ENCODE measurements around the gene EFR3B. TPM values are rescaled to one million over a fixed set of nuclear protein-coding genes. Genes with fewer than 3 reads are reported as not detected.

EFR3B gene
- total and polyA plus RNA-seq, 8 donors, result 0.23 to 1.0 (median 0.49) TPM

GRCh38 chr2:25065768-25066167 lies 23.9 kb downstream of the EFR3B start:
- no peak for ATAC-seq
- DNase-seq, result no peak
- no peak overlapping the region for H3K4me3 ChIP-seq
- H3K36me3 ChIP-seq, result no peaks in the 10 kb centered on the region
- WGBS, 2 donors, result 82 to 92% methylated on average over 4 of the region's 4 CpGs
- no peak for TF ChIP-seq CTCF (IDR thresholded peaks at IDR 0.05)
- H3K27ac ChIP-seq, result no peak overlapping the region
- H3K4me1 ChIP-seq, result no peaks in the 10 kb centered on the region
- no peaks in the 10 kb centered on the region for H3K9me3 ChIP-seq
- no peak for FAIRE-seq
- intact Hi-C loops (cut with DNase I), result loop anchor here in 1 of 3 donors (10.0 kb wide), 1 partner anchor 49 kb away; no protein-coding TSS in a partner anchor
- H3K27me3 ChIP-seq, result no peaks in the 10 kb centered on the region

- WGBS, 2 donors, result 96 to 99% methylated on average over 2 of the region's 2 CpGs
- no peak for ATAC-seq
- no peak for FAIRE-seq
- DNase-seq, result no peak
- Histone ChIP-seq H3K36me3 (no peaks in the 10 kb centered on the region), H3K4me3 (no peak overlapping the region), H3K27ac (no peak overlapping the region), H3K27me3 (no peaks in the 10 kb centered on the region), H3K4me1 (no peaks in the 10 kb centered on the region), H3K9me3 (no peaks in the 10 kb centered on the region)
- TF ChIP-seq CTCF (IDR thresholded peaks at IDR 0.05), result no peak
- intact Hi-C loops (cut with DNase I), result loop anchor here in 1 of 3 donors (10.0 kb wide), 1 partner anchor 48 kb away; no protein-coding TSS in a partner anchor
These were observed 24.6 kb downstream of the EFR3B start for GRCh38 chr2:25066455-25066854.

- no peak overlapping the region for H3K27ac ChIP-seq
- 79 to 86% methylated on average over 5 of the region's 5 CpGs for WGBS, 2 donors
- H3K4me3 ChIP-seq, result no peak overlapping the region
- ATAC-seq, result no peak
- DNase-seq, result no peak
- H3K9me3 ChIP-seq, result no peaks in the 10 kb centered on the region
- no peak for FAIRE-seq
- H3K36me3 ChIP-seq, result no peaks in the 10 kb centered on the region
- intact Hi-C loops (cut with DNase I), result loop anchor here in 1 of 3 donors (10.0 kb wide), 1 partner anchor 47 kb away; no protein-coding TSS in a partner anchor
- TF ChIP-seq CTCF (IDR thresholded peaks at IDR 0.05), result no peak
- no peaks in the 10 kb centered on the region for H3K4me1 ChIP-seq
- no peaks in the 10 kb centered on the region for H3K27me3 ChIP-seq
These were observed 26.3 kb downstream of the EFR3B start for GRCh38 chr2:25068217-25068616.

GRCh38 chr2:25071966-25072365 lies 30.1 kb downstream of the EFR3B start:
- WGBS, 2 donors, result 81 to 85% methylated on average over 8 of the region's 8 CpGs
- Histone ChIP-seq H3K4me1 (no peaks in the 10 kb centered on the region), H3K36me3 (no peaks in the 10 kb centered on the region), H3K9me3 (no peaks in the 10 kb centered on the region), H3K4me3 (no peak overlapping the region), H3K27me3 (no peaks in the 10 kb centered on the region), H3K27ac (no peak overlapping the region)
- ATAC-seq (no peak), FAIRE-seq (no peak), DNase-seq (no peak)
- intact Hi-C loops (cut with DNase I), result no loop called here
- no peak for TF ChIP-seq CTCF (IDR thresholded peaks at IDR 0.05)

- no peak overlapping the region for H3K4me3 ChIP-seq
- DNase-seq (no peak), FAIRE-seq (no peak), ATAC-seq (no peak)
- TF ChIP-seq CTCF (IDR thresholded peaks at IDR 0.05), result no peak
- intact Hi-C loops (cut with DNase I), result no loop called here
- 50 to 62% methylated on average over 1 of the region's 1 CpG for WGBS, 2 donors
- no peaks in the 10 kb centered on the region for H3K36me3 ChIP-seq
- no peaks in the 10 kb centered on the region for H3K9me3 ChIP-seq
- no peaks in the 10 kb centered on the region for H3K27me3 ChIP-seq
- H3K4me1 ChIP-seq, result no peaks in the 10 kb centered on the region
- H3K27ac ChIP-seq, result no peak overlapping the region
These were observed 30.7 kb downstream of the EFR3B start for GRCh38 chr2:25072606-25073005.
